Measurements from ENCODE around the gene CAVIN1. TPM values are rescaled to one million over a fixed set of nuclear protein-coding genes. Genes with fewer than 3 reads are reported as not detected.

Gene CAVIN1
- total and polyA plus RNA-seq, 2 experiments from 2014 or later: 47.7 to 61.3 TPM

DNA sequence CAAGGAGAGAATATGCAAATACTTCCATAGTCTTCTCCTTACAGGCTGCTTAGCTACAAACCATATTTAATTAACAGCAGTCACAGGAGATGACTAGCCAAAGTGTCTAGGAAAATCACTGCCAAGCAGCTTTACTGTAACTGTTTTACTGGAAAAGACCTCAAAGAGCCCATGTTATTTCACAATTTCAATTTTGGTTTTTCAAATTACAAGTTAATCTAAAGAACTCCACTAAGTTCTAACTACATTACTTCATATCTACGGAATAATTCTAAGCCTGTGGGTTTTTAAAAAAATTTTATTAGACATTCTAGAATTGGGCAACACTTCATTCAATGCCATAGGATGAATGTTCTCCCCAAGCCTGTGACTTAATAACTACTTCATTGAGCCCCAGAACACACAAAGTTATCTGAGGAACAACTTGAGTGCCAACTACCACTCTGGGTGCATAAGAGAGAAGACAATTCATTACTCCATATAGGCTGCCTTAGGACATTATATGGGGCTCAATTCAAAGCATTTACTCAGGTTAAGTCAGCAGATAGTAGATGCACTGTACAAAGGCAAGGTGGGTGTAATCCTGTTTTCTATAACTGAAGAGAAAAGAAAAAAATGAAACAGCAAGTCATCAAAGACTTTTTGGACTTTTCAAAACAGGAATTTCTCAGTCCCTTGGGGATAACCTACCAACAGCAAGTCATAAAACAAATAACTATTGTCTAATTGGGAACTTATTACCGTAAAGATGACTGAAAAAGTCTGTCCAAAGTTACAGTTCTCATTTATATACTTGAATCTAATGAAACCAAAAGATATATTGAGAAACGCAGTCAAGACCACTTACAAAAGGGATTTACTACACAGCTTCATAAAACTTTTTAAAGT lies 67.9 kb downstream of the CAVIN1 start:
- H3K9me3 ChIP-seq (ENCODE audit: low read depth): no peaks in the 10 kb centered on the region
- H3K4me3 ChIP-seq: no peak overlapping the region
- no peak overlapping the region for H3K27ac ChIP-seq
- H3K36me3 ChIP-seq: no peaks in the 10 kb centered on the region
- H3K27me3 ChIP-seq: no peaks in the 10 kb centered on the region
- H3K4me1 ChIP-seq (ENCODE audit: low read depth): peaks cover 7% of the 10 kb centered on the region
- DNase-seq (ENCODE audit: low read depth in 1 of 2, low spot score in 1 of 2): peak in 1 of 2 donors; percentile 82
- TF ChIP-seq, protein P1, sequence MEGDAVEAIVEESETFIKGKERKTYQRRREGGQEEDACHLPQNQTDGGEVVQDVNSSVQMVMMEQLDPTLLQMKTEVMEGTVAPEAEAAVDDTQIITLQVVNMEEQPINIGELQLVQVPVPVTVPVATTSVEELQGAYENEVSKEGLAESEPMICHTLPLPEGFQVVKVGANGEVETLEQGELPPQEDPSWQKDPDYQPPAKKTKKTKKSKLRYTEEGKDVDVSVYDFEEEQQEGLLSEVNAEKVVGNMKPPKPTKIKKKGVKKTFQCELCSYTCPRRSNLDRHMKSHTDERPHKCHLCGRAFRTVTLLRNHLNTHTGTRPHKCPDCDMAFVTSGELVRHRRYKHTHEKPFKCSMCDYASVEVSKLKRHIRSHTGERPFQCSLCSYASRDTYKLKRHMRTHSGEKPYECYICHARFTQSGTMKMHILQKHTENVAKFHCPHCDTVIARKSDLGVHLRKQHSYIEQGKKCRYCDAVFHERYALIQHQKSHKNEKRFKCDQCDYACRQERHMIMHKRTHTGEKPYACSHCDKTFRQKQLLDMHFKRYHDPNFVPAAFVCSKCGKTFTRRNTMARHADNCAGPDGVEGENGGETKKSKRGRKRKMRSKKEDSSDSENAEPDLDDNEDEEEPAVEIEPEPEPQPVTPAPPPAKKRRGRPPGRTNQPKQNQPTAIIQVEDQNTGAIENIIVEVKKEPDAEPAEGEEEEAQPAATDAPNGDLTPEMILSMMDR (IDR thresholded peaks at IDR 0.05; ENCODE audit: low read depth, low read length): no peak

Other genes with a start within 250 kb of the CAVIN1 start
- not detected in 2 replicates for gene KCNH4, start 242.1 kb downstream of the CAVIN1 start, total RNA-seq
- not detected in 2 replicates for gene KCNH4, start 242.1 kb downstream of the CAVIN1 start, polyA plus RNA-seq
- 1.3 TPM in 1 of 2 replicates, not detected in the other for gene HCRT, start 237.8 kb downstream of the CAVIN1 start, total RNA-seq
- 1.9 TPM in 1 of 2 replicates, not detected in the other for gene HCRT, start 237.8 kb downstream of the CAVIN1 start, polyA plus RNA-seq
- 7.3 and 13.5 TPM in 2 replicates for gene GHDC, start 228.8 kb downstream of the CAVIN1 start, total RNA-seq
- gene GHDC, start 228.8 kb downstream of the CAVIN1 start, polyA plus RNA-seq: 7.4 and 13.4 TPM in 2 replicates
- 35.8 and 62.4 TPM in 2 replicates for gene STAT5B, start 146.9 kb downstream of the CAVIN1 start, total RNA-seq
- 26.8 and 45.1 TPM in 2 replicates for gene STAT5B, start 146.9 kb downstream of the CAVIN1 start, polyA plus RNA-seq
- 6.8 and 12.2 TPM in 2 replicates for gene STAT5A, start 134.8 kb downstream of the CAVIN1 start, total RNA-seq
- 8.2 and 9.7 TPM in 2 replicates for gene STAT5A, start 134.8 kb downstream of the CAVIN1 start, polyA plus RNA-seq
- 82.1 and 87.8 TPM in 2 replicates for gene STAT3, start 34.8 kb downstream of the CAVIN1 start, total RNA-seq
- 82.7 and 102 TPM in 2 replicates for gene STAT3, start 34.8 kb downstream of the CAVIN1 start, polyA plus RNA-seq
- 38.2 and 50.8 TPM in 2 replicates for gene ATP6V0A1, start 35.6 kb upstream of the CAVIN1 start, total RNA-seq
- 43.0 and 44.6 TPM in 2 replicates for gene ATP6V0A1, start 35.6 kb upstream of the CAVIN1 start, polyA plus RNA-seq
- gene NAGLU, start 113.0 kb upstream of the CAVIN1 start, total RNA-seq: 49.0 and 56.9 TPM in 2 replicates
- gene NAGLU, start 113.0 kb upstream of the CAVIN1 start, polyA plus RNA-seq: 37.1 and 56.9 TPM in 2 replicates
- gene HSD17B1, start 129.7 kb upstream of the CAVIN1 start, total RNA-seq: 4.3 and 6.0 TPM in 2 replicates
- gene HSD17B1, start 129.7 kb upstream of the CAVIN1 start, polyA plus RNA-seq: 2.8 and 3.0 TPM in 2 replicates
- 32.5 and 43.5 TPM in 2 replicates for gene COASY, start 138.9 kb upstream of the CAVIN1 start, total RNA-seq
- gene COASY, start 138.9 kb upstream of the CAVIN1 start, polyA plus RNA-seq: 74.7 and 97.4 TPM in 2 replicates
- gene MLX, start 143.8 kb upstream of the CAVIN1 start, total RNA-seq: 22.4 and 28.1 TPM in 2 replicates
- 37.1 and 47.3 TPM in 2 replicates for gene MLX, start 143.8 kb upstream of the CAVIN1 start, polyA plus RNA-seq
- gene PSMC3IP, start 154.5 kb upstream of the CAVIN1 start, total RNA-seq: 6.2 and 6.6 TPM in 2 replicates
- 9.1 and 14.0 TPM in 2 replicates for gene PSMC3IP, start 154.5 kb upstream of the CAVIN1 start, polyA plus RNA-seq
- 47.7 and 56.4 TPM in 2 replicates for gene RETREG3, start 186.1 kb upstream of the CAVIN1 start, total RNA-seq
- gene RETREG3, start 186.1 kb upstream of the CAVIN1 start, polyA plus RNA-seq: 46.9 and 48.0 TPM in 2 replicates
- 97.2 and 159 TPM in 2 replicates for gene TUBG1, start 186.4 kb upstream of the CAVIN1 start, total RNA-seq
- gene TUBG1, start 186.4 kb upstream of the CAVIN1 start, polyA plus RNA-seq: 162 and 177 TPM in 2 replicates
- 47.1 and 62.7 TPM in 2 replicates for gene TUBG2, start 236.0 kb upstream of the CAVIN1 start, total RNA-seq
- gene TUBG2, start 236.0 kb upstream of the CAVIN1 start, polyA plus RNA-seq: 67.4 and 83.1 TPM in 2 replicates